CD4-positive, CD25-positive, alpha-beta regulatory T cell (primary cell): ENCODE measurements around the gene PALLD. TPM values are rescaled to one million over a fixed set of nuclear protein-coding genes. Genes with fewer than 3 reads are reported as not detected.

Experiments used
- ATAC-seq, 2 donors: fragments of 150-1000 bp; cut with Tn5 transposase; one replicate each; pipeline ENCODE4 v1.10.0; 2021; ENCODE audit warnings: low read depth in 2 of 2, moderate number of reproducible peaks in 2 of 2, moderate library complexity in 1 of 2
- DNase-seq, 3 donors: peaks; one replicate each; pipeline versions ENCODE4 v3.0.0 to v3.0.0-alpha.2; 2012 to 2022; ENCODE audit warnings: mixed read lengths in 1 of 3
- H3K27ac ChIP-seq: one replicate; pipeline ENCODE4 v1.7.0; 2013; ENCODE audit warnings: mild to moderate bottlenecking, low read length; ENCODE audit not compliant: insufficient read depth, poor library complexity, severe bottlenecking
- H3K27me3 ChIP-seq: one replicate; pipeline ENCODE4 v1.7.0; 2013; ENCODE audit warnings: low read length; ENCODE audit not compliant: control insufficient read depth, insufficient read depth
- H3K36me3 ChIP-seq: one replicate; pipeline ENCODE4 v1.7.0; 2013; ENCODE audit warnings: mild to moderate bottlenecking, low read length, moderate library complexity; ENCODE audit not compliant: control insufficient read depth, insufficient read depth
- H3K4me1 ChIP-seq: 2 replicates; pipeline ENCODE4 v1.7.0; 2013; ENCODE audit warnings: mild to moderate bottlenecking, low read length; ENCODE audit not compliant: insufficient read depth, control insufficient read depth, poor library complexity, severe bottlenecking
- H3K4me3 ChIP-seq: one replicate; pipeline ENCODE4 v1.7.0; 2013; ENCODE audit warnings: low read depth, mild to moderate bottlenecking, low read length, moderate library complexity
- H3K9me3 ChIP-seq, 2 experiments: 1 replicate in 1 of 2; 2 replicates in 1 of 2; pipeline ENCODE4 v1.7.0; 2013; ENCODE audit warnings: low read length in 2 of 2, mild to moderate bottlenecking in 1 of 2, moderate library complexity in 1 of 2; ENCODE audit not compliant: control insufficient read depth in 2 of 2
- H3K27ac Mint-ChIP-seq, 3 donors: one replicate each; pipeline ENCODE4 v1.8.0; 2020 to 2022; ENCODE audit warnings: mild to moderate bottlenecking in 3 of 3, mixed read lengths in 3 of 3, moderate library complexity in 2 of 3
- H3K27me3 Mint-ChIP-seq: one replicate; pipeline ENCODE4 v1.8.0; 2022; ENCODE audit warnings: mild to moderate bottlenecking, mixed read lengths
- H3K36me3 Mint-ChIP-seq: one replicate; pipeline ENCODE4 v1.8.0; 2020; ENCODE audit warnings: mixed read lengths
- H3K4me1 Mint-ChIP-seq, 4 donors: one replicate each; pipeline ENCODE4 v1.8.0; 2020 to 2022; ENCODE audit warnings: mixed read lengths in 4 of 4, mild to moderate bottlenecking in 1 of 4
- H3K4me3 Mint-ChIP-seq, 4 donors: one replicate each; pipeline ENCODE4 v1.8.0; 2020 to 2022; ENCODE audit warnings: mild to moderate bottlenecking in 4 of 4, mixed read lengths in 4 of 4, moderate library complexity in 3 of 4
- H3K9me3 Mint-ChIP-seq, 7 donors: one replicate each; pipeline ENCODE4 v1.8.0; 2020 to 2022; ENCODE audit warnings: mixed read lengths in 7 of 7, mild to moderate bottlenecking in 3 of 7, moderate library complexity in 2 of 7
- polyA plus RNA-seq, 4 donors: library from polyadenylated mRNA; unstranded; fragments of 300-500 nt; fragmentation: Illumina TruSeq; gene quantifications; one replicate each; pipeline ENCODE4 v1.2.3, GENCODE V29; 2021
- total RNA-seq: library from RNA; stranded (reverse); gene quantifications from one replicate; pipeline ENCODE4 v1.2.3, GENCODE V29; 2022

Gene PALLD
- total and polyA plus RNA-seq, 5 donors from 2014 or later, result 0.37 to 1.9 (median 0.76) TPM; not detected in 1

GRCh38 chr4:168811207-168811606 is 314.4 kb downstream of the PALLD start:
- Histone ChIP-seq H3K9me3 (no peaks in the 10 kb centered on the region), H3K4me3 (no peak overlapping the region), H3K4me1 (no peaks in the 10 kb centered on the region), H3K36me3 (no peaks in the 10 kb centered on the region), H3K27ac (no peak overlapping the region), H3K27me3 (peaks cover 5% of the 10 kb centered on the region)
- H3K36me3 Mint-ChIP-seq, result no peaks in the 10 kb centered on the region
- H3K4me1 Mint-ChIP-seq, result peaks cover 0 to 2% (median 0%) of the 10 kb centered on the region in 4 donors
- H3K9me3 Mint-ChIP-seq, result no peaks in the 10 kb centered on the region
- ATAC-seq, result no peak
- peak overlapping the region in 1 of 3 donors; percentile 6 for H3K27ac Mint-ChIP-seq
- H3K27me3 Mint-ChIP-seq, result peaks cover 6% of the 10 kb centered on the region
- H3K4me3 Mint-ChIP-seq, result no peak overlapping the region
- no peak for DNase-seq

GRCh38 chr4:168811786-168812651 is 315.2 kb downstream of the PALLD start:
- peaks cover 6% of the 10 kb centered on the region for H3K27me3 ChIP-seq
- H3K9me3 Mint-ChIP-seq, result no peaks in the 10 kb centered on the region
- H3K4me1 Mint-ChIP-seq, result peaks cover 0 to 4% (median under 1%) of the 10 kb centered on the region in 4 donors
- DNase-seq, result no peak
- ATAC-seq, result no peak
- no peak overlapping the region for H3K27ac Mint-ChIP-seq
- H3K36me3 ChIP-seq, result no peaks in the 10 kb centered on the region
- H3K9me3 ChIP-seq, result no peaks in the 10 kb centered on the region
- no peak overlapping the region for H3K4me3 Mint-ChIP-seq
- H3K27ac ChIP-seq, result no peak overlapping the region
- no peaks in the 10 kb centered on the region for H3K36me3 Mint-ChIP-seq
- peaks cover 6% of the 10 kb centered on the region for H3K27me3 Mint-ChIP-seq
- no peaks in the 10 kb centered on the region for H3K4me1 ChIP-seq
- H3K4me3 ChIP-seq, result no peak overlapping the region

GRCh38 chr4:168812806-168813205 is 316.0 kb downstream of the PALLD start:
- Histone ChIP-seq H3K9me3 (no peaks in the 10 kb centered on the region), H3K27me3 (peaks cover 11% of the 10 kb centered on the region), H3K4me3 (no peak overlapping the region), H3K27ac (no peak overlapping the region), H3K4me1 (no peaks in the 10 kb centered on the region), H3K36me3 (no peaks in the 10 kb centered on the region)
- no peak for ATAC-seq
- no peak overlapping the region for H3K27ac Mint-ChIP-seq
- peaks cover 0 to 5% (median 2%) of the 10 kb centered on the region in 4 donors for H3K4me1 Mint-ChIP-seq
- H3K4me3 Mint-ChIP-seq, result no peak overlapping the region
- DNase-seq, result no peak
- H3K36me3 Mint-ChIP-seq, result no peaks in the 10 kb centered on the region
- H3K27me3 Mint-ChIP-seq, result peaks cover 8% of the 10 kb centered on the region
- H3K9me3 Mint-ChIP-seq, result no peaks in the 10 kb centered on the region

GRCh38 chr4:168813890-168814289 is 317.0 kb downstream of the PALLD start:
- Histone ChIP-seq H3K9me3 (no peaks in the 10 kb centered on the region), H3K27me3 (peaks cover 11% of the 10 kb centered on the region), H3K4me1 (no peaks in the 10 kb centered on the region), H3K4me3 (no peak overlapping the region), H3K36me3 (no peaks in the 10 kb centered on the region), H3K27ac (no peak overlapping the region)
- H3K36me3 Mint-ChIP-seq, result no peaks in the 10 kb centered on the region
- H3K27me3 Mint-ChIP-seq, result peaks cover 16% of the 10 kb centered on the region
- DNase-seq, result no peak
- no peaks in the 10 kb centered on the region for H3K9me3 Mint-ChIP-seq
- no peak for ATAC-seq
- no peak overlapping the region for H3K4me3 Mint-ChIP-seq
- no peak overlapping the region for H3K27ac Mint-ChIP-seq
- peaks cover 0 to 5% (median 2%) of the 10 kb centered on the region in 4 donors for H3K4me1 Mint-ChIP-seq

- Histone ChIP-seq H3K4me1 (no peaks in the 10 kb centered on the region), H3K4me3 (no peak overlapping the region), H3K36me3 (no peaks in the 10 kb centered on the region), H3K27me3 (peaks cover 14% of the 10 kb centered on the region), H3K9me3 (no peaks in the 10 kb centered on the region), H3K27ac (no peak overlapping the region)
- H3K4me1 Mint-ChIP-seq, result peaks cover 0 to 5% (median 2%) of the 10 kb centered on the region in 4 donors
- ATAC-seq (no peak), DNase-seq (no peak)
- no peaks in the 10 kb centered on the region for H3K9me3 Mint-ChIP-seq
- H3K36me3 Mint-ChIP-seq, result no peaks in the 10 kb centered on the region
- H3K27ac Mint-ChIP-seq, result no peak overlapping the region
- H3K27me3 Mint-ChIP-seq, result peaks cover 10% of the 10 kb centered on the region
- H3K4me3 Mint-ChIP-seq, result no peak overlapping the region
Measured at GRCh38 chr4:168815379-168816345, 318.8 kb downstream of the PALLD start.

- DNase-seq (no peak), ATAC-seq (no peak)
- Histone ChIP-seq H3K9me3 (no peaks in the 10 kb centered on the region), H3K36me3 (no peaks in the 10 kb centered on the region), H3K27ac (no peak overlapping the region), H3K4me1 (no peaks in the 10 kb centered on the region), H3K27me3 (peaks cover 14% of the 10 kb centered on the region), H3K4me3 (no peak overlapping the region)
- H3K4me1 Mint-ChIP-seq, result peaks cover 0 to 5% (median 2%) of the 10 kb centered on the region in 4 donors
- peaks cover 0 to 1% (median 0%) of the 10 kb centered on the region in 7 donors for H3K9me3 Mint-ChIP-seq
- no peak overlapping the region for H3K4me3 Mint-ChIP-seq
- H3K27me3 Mint-ChIP-seq, result peaks cover 13% of the 10 kb centered on the region
- no peak overlapping the region for H3K27ac Mint-ChIP-seq
- H3K36me3 Mint-ChIP-seq, result no peaks in the 10 kb centered on the region
Measured at GRCh38 chr4:168817370-168817769, 320.5 kb downstream of the PALLD start.

- no peaks in the 10 kb centered on the region for H3K36me3 Mint-ChIP-seq
- Histone ChIP-seq H3K36me3 (no peaks in the 10 kb centered on the region), H3K27me3 (peaks cover 3% of the 10 kb centered on the region), H3K4me1 (no peaks in the 10 kb centered on the region), H3K9me3 (no peaks in the 10 kb centered on the region), H3K27ac (no peak overlapping the region), H3K4me3 (no peak overlapping the region)
- peaks cover 0 to under 1% (median 0%) of the 10 kb centered on the region in 4 donors for H3K4me1 Mint-ChIP-seq
- H3K4me3 Mint-ChIP-seq, result no peak overlapping the region
- DNase-seq (no peak), ATAC-seq (no peak)
- peaks cover 18% of the 10 kb centered on the region for H3K27me3 Mint-ChIP-seq
- peaks cover 0 to 1% (median 0%) of the 10 kb centered on the region in 7 donors for H3K9me3 Mint-ChIP-seq
- H3K27ac Mint-ChIP-seq, result no peak overlapping the region
Measured at GRCh38 chr4:168822481-168822880, 325.6 kb downstream of the PALLD start.
